Gastrocnemius medialis (tissue), 4 donors: ENCODE measurements around the gene AFAP1. TPM values are rescaled to one million over a fixed set of nuclear protein-coding genes. Genes with fewer than 3 reads are reported as not detected.

Source experiments
- ATAC-seq, 2 donors: fragments of 150-250 bp; one replicate each; pipeline ENCODE4 v1.9.1; 2016
- DNase-seq, 2 donors: peaks; one replicate each; pipeline ENCODE4 v3.0.0-alpha.2; 2019
- H3K27ac ChIP-seq, 4 donors: fragments of 200-600 bp; sonication (generic); 1 replicate in 1 of 4; 2 replicates in 3 of 4; pipeline ENCODE4 v1.5.1; 2016 to 2018; ENCODE audit warnings: mild to moderate bottlenecking in 2 of 4, moderate library complexity in 1 of 4
- H3K27me3 ChIP-seq, 3 donors: fragments of 200-600 bp; sonication (generic) in 2 of 3; 1 replicate in 1 of 3; 2 replicates in 2 of 3; pipeline versions ENCODE4 v1.5.1 to v1.6.0; 2016 to 2019; ENCODE audit warnings: mild to moderate bottlenecking in 1 of 3, moderate library complexity in 1 of 3
- H3K36me3 ChIP-seq, 2 donors: fragments of 200-600 bp; sonication (generic) in 1 of 2; one replicate each; pipeline ENCODE4 v1.5.1; 2017 to 2018
- H3K4me1 ChIP-seq, 2 donors: fragments of 200-600 bp; sonication (generic) in 1 of 2; one replicate each; pipeline ENCODE4 v1.5.1; 2016 to 2017; ENCODE audit warnings: mild to moderate bottlenecking in 2 of 2
- H3K4me3 ChIP-seq, 4 donors: fragments of 200-600 bp; sonication (generic) in 3 of 4; 1 replicate in 1 of 4; 2 replicates in 3 of 4; pipeline ENCODE4 v1.5.1; 2016 to 2019; ENCODE audit warnings: mild to moderate bottlenecking in 2 of 4
- H3K9me3 ChIP-seq, 3 donors: fragments of 200-600 bp; sonication (generic) in 2 of 3; 1 replicate in 1 of 3; 2 replicates in 2 of 3; pipeline ENCODE4 v1.5.1; 2016 to 2019
- CTCF ChIP-seq, 5 experiments: fragments of 450-650 bp in 3 of 5; fragments of 200-600 bp in 2 of 5; sonication (generic) in 2 of 5; IDR thresholded peaks in 4 of 5; conservative IDR thresholded peaks in 1 of 5; 1 replicate in 4 of 5; 2 replicates in 1 of 5; pipeline ENCODE4 v1.5.1; 2016 to 2019; ENCODE audit warnings: antibody characterized with exemption in 5 of 5, mild to moderate bottlenecking in 3 of 5, moderate library complexity in 3 of 5
- POLR2A ChIP-seq, 2 donors: fragments of 450-650 bp; IDR thresholded peaks; one replicate each; pipeline ENCODE4 v1.6.1; 2017; ENCODE audit warnings: antibody characterized with exemption in 2 of 2, mild to moderate bottlenecking in 2 of 2, moderate library complexity in 2 of 2
- in situ Hi-C, 4 donors: fragments of 200-750 bp; cut with MboI; loops; one replicate each; pipeline versions ENCODE4 v1.15.0 to v1.8.0; 2017; ENCODE audit warnings: low sequenced_read_pairs in 4 of 4
- intact Hi-C: fragments of 100-400 bp; cut with DNase I; formaldehyde crosslinking; loops from one replicate; pipeline ENCODE4 v1.15.1; 2023; ENCODE audit warnings: low total_unique reads
- total RNA-seq, 4 donors: library from RNA; depleted of rRNA; stranded (reverse); fragments of >200 nt; gene quantifications; one replicate each; pipeline versions ENCODE4 v1.1.0 to v1.2.3, GENCODE V29; 2016

The AFAP1 gene
- total RNA-seq, 4 donors from 2014 or later, result 1.5 to 8.6 (median 3.5) TPM

DNA sequence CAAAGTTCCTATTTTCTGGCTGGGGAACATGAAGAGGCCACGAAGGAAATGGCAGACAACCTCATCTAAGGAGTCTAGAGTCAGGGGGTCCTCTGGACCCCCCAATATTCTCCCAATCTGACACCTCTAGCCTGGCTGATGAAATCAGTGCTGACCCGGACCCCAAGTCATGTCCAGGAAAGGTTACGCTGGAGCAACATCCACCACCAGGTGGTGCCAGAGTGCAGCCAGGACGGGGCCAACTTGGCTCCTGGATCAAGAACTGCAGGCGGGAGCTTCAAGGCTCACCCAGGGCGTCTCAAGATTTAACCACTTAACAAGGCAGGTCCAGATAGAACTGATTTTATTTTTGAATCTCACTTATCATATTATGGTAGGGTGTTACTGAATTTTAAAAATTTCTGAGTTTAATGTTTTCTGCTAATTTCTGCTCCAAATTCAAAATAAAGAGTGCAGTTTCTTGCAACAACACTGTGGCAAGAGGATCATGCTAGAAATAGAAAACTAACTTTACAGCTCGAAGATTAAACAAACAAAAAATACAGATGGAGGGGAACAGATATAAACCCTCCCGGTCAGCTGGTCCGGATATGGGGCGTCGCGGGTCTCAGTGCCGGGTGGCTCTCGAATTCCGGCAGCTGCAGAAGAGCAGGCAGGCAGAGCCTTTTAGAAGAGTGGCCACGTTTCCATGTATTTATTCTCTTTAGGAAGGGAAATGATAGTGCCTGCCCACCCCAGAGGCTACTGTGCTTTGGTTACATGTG is 135.5 kb downstream of the AFAP1 start:
- DNase-seq, result peak; percentile 69 to 80
- no peak overlapping the region for H3K27ac ChIP-seq
- ATAC-seq, result peak; percentile 60 to 68
- H3K4me1 ChIP-seq, result peaks cover 34 to 36% of the 10 kb centered on the region in 2 donors
- TF ChIP-seq CTCF (IDR thresholded peaks at IDR 0.05 in 4 of 5, conservative IDR thresholded peaks at IDR 0.05 in 1 of 5) (peak; percentile 81 to 98 (median 93)), POLR2A (IDR thresholded peaks at IDR 0.05) (no peak)
- in situ Hi-C loops (loop anchor here (5.0 to 25.0 kb wide), 7 partner anchors 118 to 633 kb away; partner anchors contain the start of genes ACOX3 (in 1 of the 4), SH3TC1 (in 1 of the 4) and TRMT44 (in 1 of the 4)), intact Hi-C loops (loop anchor here (1.0 to 5.0 kb wide), 6 partner anchors 33 to 612 kb away; partner anchors contain the start of gene SORCS2)
- no peaks in the 10 kb centered on the region for H3K9me3 ChIP-seq
- no peak overlapping the region for H3K4me3 ChIP-seq
- H3K27me3 ChIP-seq, result no peaks in the 10 kb centered on the region
- peaks cover 0 to 4% of the 10 kb centered on the region in 2 donors for H3K36me3 ChIP-seq

- in situ Hi-C loops (loop anchor here (5.0 to 25.0 kb wide), 7 partner anchors 119 to 634 kb away; partner anchors contain the start of genes ACOX3 (in 1 of the 4), SH3TC1 (in 1 of the 4) and TRMT44 (in 1 of the 4)), intact Hi-C loops (loop anchor here (2.0 to 5.0 kb wide), 3 partner anchors 33 to 611 kb away; partner anchors contain the start of gene SORCS2)
- no peak for DNase-seq
- peaks cover 34 to 36% of the 10 kb centered on the region in 2 donors for H3K4me1 ChIP-seq
- no peak overlapping the region for H3K4me3 ChIP-seq
- no peaks in the 10 kb centered on the region for H3K9me3 ChIP-seq
- H3K27ac ChIP-seq, result peak overlapping the region in 2 of 4 donors; percentile 31 to 33
- peaks cover 0 to 4% of the 10 kb centered on the region in 2 donors for H3K36me3 ChIP-seq
- TF ChIP-seq POLR2A (IDR thresholded peaks at IDR 0.05), result no peak
- no peak for ATAC-seq
- no peaks in the 10 kb centered on the region for H3K27me3 ChIP-seq
Measured at GRCh38 chr4:7803371-7803770, 136.3 kb downstream of the AFAP1 start.

- H3K36me3 ChIP-seq, result peaks cover 0 to 4% of the 10 kb centered on the region in 2 donors
- H3K9me3 ChIP-seq, result no peaks in the 10 kb centered on the region
- no peak overlapping the region for H3K4me3 ChIP-seq
- no peak for TF ChIP-seq POLR2A (IDR thresholded peaks at IDR 0.05)
- TF ChIP-seq CTCF (IDR thresholded peaks at IDR 0.05 in 4 of 5, conservative IDR thresholded peaks at IDR 0.05 in 1 of 5), result peak; percentile 80 to 96 (median 84)
- no peaks in the 10 kb centered on the region for H3K27me3 ChIP-seq
- in situ Hi-C loops (loop anchor here (5.0 to 25.0 kb wide), 7 partner anchors 120 to 635 kb away; partner anchors contain the start of genes ACOX3 (in 1 of the 4), SH3TC1 (in 1 of the 4) and TRMT44 (in 1 of the 4)), intact Hi-C loops (loop anchor here (1.0 to 5.0 kb wide), 4 partner anchors 31 to 610 kb away; partner anchors contain the start of gene SORCS2)
- ATAC-seq, result peak; percentile 60 to 68
- H3K27ac ChIP-seq, result peak overlapping the region in 1 of 4 donors; percentile 33
- peak; percentile 46 to 70 for DNase-seq
- peaks cover 26 to 28% of the 10 kb centered on the region in 2 donors for H3K4me1 ChIP-seq
Measured at GRCh38 chr4:7802093-7802726, 137.5 kb downstream of the AFAP1 start.

- no peak overlapping the region for H3K4me3 ChIP-seq
- in situ Hi-C loops, result loop anchor here (5.0 to 25.0 kb wide), 7 partner anchors 121 to 636 kb away; partner anchors contain the start of genes ACOX3 (in 1 of the 4), SH3TC1 (in 1 of the 4) and TRMT44 (in 1 of the 4)
- ATAC-seq (no peak), DNase-seq (no peak)
- H3K27me3 ChIP-seq, result no peaks in the 10 kb centered on the region
- intact Hi-C loops, result loop anchor here (1.0 to 5.0 kb wide), 4 partner anchors 31 to 609 kb away; partner anchors contain the start of gene SORCS2
- no peak overlapping the region for H3K27ac ChIP-seq
- no peak for TF ChIP-seq POLR2A (IDR thresholded peaks at IDR 0.05)
- TF ChIP-seq CTCF (IDR thresholded peaks at IDR 0.05 in 4 of 5, conservative IDR thresholded peaks at IDR 0.05 in 1 of 5), result no peak
- peaks cover 0 to 4% of the 10 kb centered on the region in 2 donors for H3K36me3 ChIP-seq
- peaks cover 21 to 22% of the 10 kb centered on the region in 2 donors for H3K4me1 ChIP-seq
- no peaks in the 10 kb centered on the region for H3K9me3 ChIP-seq
Measured at GRCh38 chr4:7801641-7802040, 138.0 kb downstream of the AFAP1 start.
